ENCODE data around the gene KLHL41. TPM values are rescaled to one million over a fixed set of nuclear protein-coding genes. Genes with fewer than 3 reads are reported as not detected.
"Not testable (repeated sequence)": the region's sequence is repeated elsewhere in the genome, so short reads cannot be mapped to it uniquely, and the experiment has no call there.

KLHL41 gene
- total and polyA plus RNA-seq, 2 donors: 4.8 to 88.7 TPM

DNA sequence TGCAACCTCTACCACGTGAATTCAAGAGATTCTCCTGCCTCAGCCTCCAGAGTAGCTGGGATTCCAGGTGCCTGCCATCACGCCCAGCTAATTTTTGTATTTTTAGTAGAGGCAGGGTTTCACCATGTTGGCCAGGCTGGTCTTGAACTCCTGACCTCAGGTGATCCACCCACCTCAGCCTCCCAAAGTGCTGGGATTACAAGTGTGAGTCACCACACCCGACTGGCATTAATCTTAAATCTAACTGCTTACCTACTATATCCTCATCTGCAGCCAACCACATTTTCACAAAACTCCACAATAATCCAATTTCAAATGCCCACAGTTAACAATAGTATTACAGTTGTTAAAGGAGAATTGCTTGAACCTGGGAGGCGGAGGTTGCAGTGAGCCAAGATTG lies 61.2 kb downstream of the KLHL41 start:
- H3K36me3 ChIP-seq (ENCODE audit: insufficient read depth); H3K4me3 ChIP-seq (ENCODE audit: low read depth, low read length); H3K4me1 ChIP-seq (ENCODE audit: insufficient read depth); DNase-seq (ENCODE audit: extremely low spot score); H3K27ac ChIP-seq (ENCODE audit: low read depth): not testable (repeated sequence)
- WGBS: 94% methylated on average over 4 of the region's 4 CpGs

DNA sequence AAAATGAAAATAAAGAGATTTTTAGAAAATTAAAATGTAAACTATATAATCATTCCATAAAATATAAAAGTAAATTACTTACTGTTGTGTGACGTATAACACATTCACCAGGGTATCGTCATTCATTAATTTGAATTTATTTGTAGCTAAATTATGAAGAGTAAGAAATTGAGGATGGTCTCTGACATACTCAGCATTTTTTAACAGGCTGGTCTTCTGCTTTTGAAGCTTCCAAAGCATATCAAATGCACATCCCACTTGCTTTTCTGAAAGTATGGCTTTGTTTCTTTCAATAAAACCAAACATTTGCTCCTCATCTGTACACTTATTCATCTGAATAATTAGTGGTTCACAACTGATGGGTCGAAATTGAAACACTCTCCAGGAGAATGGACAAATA lies 62.1 kb downstream of the KLHL41 start:
- Histone ChIP-seq H3K36me3 (ENCODE audit: insufficient read depth) (no peaks in the 10 kb centered on the region), H3K4me1 (ENCODE audit: insufficient read depth) (no peaks in the 10 kb centered on the region), H3K27ac (ENCODE audit: low read depth) (no peak overlapping the region), H3K4me3 (ENCODE audit: low read depth, low read length) (no peak overlapping the region)
- 95% methylated on average over 3 of the region's 3 CpGs for WGBS
- DNase-seq (ENCODE audit: extremely low spot score): no peak

DNA sequence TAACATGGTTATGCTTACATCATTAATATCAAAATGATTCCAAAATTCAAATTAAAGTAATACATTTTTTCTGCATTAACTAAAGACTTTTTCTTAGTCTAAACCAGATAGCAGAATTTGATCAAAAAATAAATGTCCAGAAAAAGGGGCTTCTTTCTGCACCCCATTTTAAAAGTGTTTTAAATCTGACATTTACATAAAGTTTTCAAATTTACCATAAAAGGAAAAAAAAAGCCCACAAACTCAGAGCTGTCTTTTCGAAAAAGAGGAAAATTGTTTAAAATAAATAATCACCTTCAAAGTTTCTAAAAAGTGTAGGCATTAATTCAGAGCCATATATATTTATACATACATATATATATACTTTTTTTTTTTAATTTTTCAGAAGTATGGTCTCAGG lies 62.7 kb downstream of the KLHL41 start:
- Histone ChIP-seq H3K27ac (ENCODE audit: low read depth) (no peak overlapping the region), H3K4me1 (ENCODE audit: insufficient read depth) (no peaks in the 10 kb centered on the region), H3K36me3 (ENCODE audit: insufficient read depth) (no peaks in the 10 kb centered on the region), H3K4me3 (ENCODE audit: low read depth, low read length) (no peak overlapping the region)
- no peak for DNase-seq (ENCODE audit: extremely low spot score)
- WGBS: 81% methylated on average over 1 of the region's 1 CpG

DNA sequence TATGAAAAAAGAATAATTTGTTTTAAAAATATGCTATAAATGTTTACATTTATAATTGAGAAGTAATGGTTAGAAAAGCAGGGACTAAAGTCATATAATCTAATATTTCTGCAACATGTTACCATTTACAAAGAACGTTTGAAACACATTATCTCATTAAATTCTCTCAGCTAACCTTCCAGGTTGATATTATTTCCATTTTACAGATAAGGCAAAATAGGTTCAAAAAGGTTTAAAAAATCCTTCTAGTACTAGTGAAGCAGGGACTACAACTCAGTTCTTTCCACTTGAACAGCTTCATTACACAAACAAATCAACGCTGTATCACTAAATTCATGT lies 63.3 kb downstream of the KLHL41 start:
- no peak for DNase-seq (ENCODE audit: extremely low spot score)
- no peak overlapping the region for H3K27ac ChIP-seq (ENCODE audit: low read depth)
- H3K4me1 ChIP-seq (ENCODE audit: insufficient read depth): no peaks in the 10 kb centered on the region
- WGBS: 32% methylated on average over 2 of the region's 2 CpGs
- H3K36me3 ChIP-seq (ENCODE audit: insufficient read depth): no peaks in the 10 kb centered on the region
- peak overlapping the region; percentile 58 for H3K4me3 ChIP-seq (ENCODE audit: low read depth, low read length)

DNA sequence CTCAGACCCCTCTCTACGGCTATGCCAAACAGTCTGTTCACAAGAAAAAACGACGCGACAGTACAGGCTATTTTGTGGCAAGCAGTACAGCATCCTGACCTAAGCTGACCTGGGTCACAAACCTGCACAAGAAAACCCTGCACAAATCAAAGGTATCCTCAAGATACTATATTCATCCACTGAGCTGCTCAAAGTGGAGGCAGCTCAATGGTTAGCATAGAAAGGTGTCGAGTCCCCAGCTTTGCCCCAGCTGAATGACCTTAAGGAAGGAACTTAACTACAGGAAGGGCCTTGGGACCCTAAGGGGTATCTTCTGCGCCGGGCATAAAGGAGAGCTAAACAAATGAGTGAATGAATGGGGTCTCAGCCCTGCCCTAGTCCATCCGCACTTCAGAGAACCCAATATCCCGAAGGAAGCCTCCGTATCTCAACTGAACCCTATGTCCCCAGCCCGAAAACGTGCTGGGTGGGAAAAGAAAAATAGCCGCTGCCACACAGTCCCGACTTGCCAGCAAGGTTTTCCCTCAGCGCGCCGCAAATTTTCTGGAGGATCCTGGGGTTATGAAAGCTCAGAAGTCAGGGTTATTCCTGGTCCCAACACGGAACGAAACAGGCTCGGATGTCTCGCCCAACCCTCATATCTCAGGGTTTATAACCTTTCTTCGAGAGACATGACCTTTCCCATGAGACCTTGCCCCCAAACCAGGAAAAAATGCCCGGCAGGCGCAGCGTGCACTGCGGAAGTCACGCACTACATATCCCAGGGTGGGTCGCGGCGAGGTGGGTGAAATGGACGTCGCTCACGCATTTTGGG lies 63.9 kb downstream of the KLHL41 start, which contains the start of gene FASTKD1:
TSS of gene FASTKD1 (minus strand) at position 706 of the 814 bp plus-strand sequence. CDS start 1,836 bp downstream, outside the sequence.
- H3K4me1 ChIP-seq (ENCODE audit: insufficient read depth): no peaks in the 10 kb centered on the region
- no peaks in the 10 kb centered on the region for H3K36me3 ChIP-seq (ENCODE audit: insufficient read depth)
- H3K27ac ChIP-seq (ENCODE audit: low read depth): no peak within 1 kb of the TSS
- DNase-seq (ENCODE audit: extremely low spot score): peak; percentile 87
- H3K4me3 ChIP-seq (ENCODE audit: low read depth, low read length): peak within 1 kb of the TSS; percentile 58
- under 1% methylated on average over 33 of the region's 33 CpGs for WGBS

GRCh38 chr2:169573974-169574299 lies 64.4 kb downstream of the KLHL41 start:
- WGBS: 33% methylated on average over 6 of the region's 6 CpGs

GRCh38 chr2:169574539-169574938 lies 65.0 kb downstream of the KLHL41 start:
- DNase-seq (ENCODE audit: extremely low spot score); H3K4me1 ChIP-seq (ENCODE audit: insufficient read depth): not testable (repeated sequence)
- WGBS: 83% methylated on average over 5 of the region's 5 CpGs

More at GRCh38 chr2:169573974-169574299, 64.4 kb downstream of the KLHL41 start:
- H3K27ac ChIP-seq (ENCODE audit: low read depth): no peak overlapping the region
- no peaks in the 10 kb centered on the region for H3K36me3 ChIP-seq (ENCODE audit: insufficient read depth)
- no peaks in the 10 kb centered on the region for H3K4me1 ChIP-seq (ENCODE audit: insufficient read depth)
- peak overlapping the region; percentile 58 for H3K4me3 ChIP-seq (ENCODE audit: low read depth, low read length)
- no peak for DNase-seq (ENCODE audit: extremely low spot score)

GRCh38 chr2:169575264-169575663 lies 65.8 kb downstream of the KLHL41 start:
- H3K4me1 ChIP-seq (ENCODE audit: insufficient read depth); DNase-seq (ENCODE audit: extremely low spot score); H3K27ac ChIP-seq (ENCODE audit: low read depth); H3K4me3 ChIP-seq (ENCODE audit: low read depth, low read length); H3K36me3 ChIP-seq (ENCODE audit: insufficient read depth): not testable (repeated sequence)
- 92% methylated on average over 28 of the region's 36 CpGs for WGBS

More at GRCh38 chr2:169574539-169574938, 65.0 kb downstream of the KLHL41 start:
- not testable (repeated sequence) for H3K36me3 ChIP-seq (ENCODE audit: insufficient read depth); H3K27ac ChIP-seq (ENCODE audit: low read depth); H3K4me3 ChIP-seq (ENCODE audit: low read depth, low read length)

Other genes starting within 250 kb of the KLHL41 start
- gene LRP2, start 147.2 kb upstream of the KLHL41 start, total RNA-seq: 0.26 TPM
- gene LRP2, start 147.2 kb upstream of the KLHL41 start, polyA plus RNA-seq: not detected
- gene BBS5, start 30.2 kb upstream of the KLHL41 start, total RNA-seq: 13.8 TPM
- gene BBS5, start 30.2 kb upstream of the KLHL41 start, polyA plus RNA-seq: 9.5 TPM
- gene FASTKD1, start 64.2 kb downstream of the KLHL41 start, total RNA-seq: 46.1 TPM
- gene FASTKD1, start 64.2 kb downstream of the KLHL41 start, polyA plus RNA-seq: 10.7 TPM
- gene PPIG, start 74.6 kb downstream of the KLHL41 start, total RNA-seq: 80.3 TPM
- 36.7 TPM for gene PPIG, start 74.6 kb downstream of the KLHL41 start, polyA plus RNA-seq
- gene CFAP210, start 184.7 kb downstream of the KLHL41 start, total RNA-seq: not detected
- 0.05 TPM for gene CFAP210, start 184.7 kb downstream of the KLHL41 start, polyA plus RNA-seq
- 15.8 TPM for gene PHOSPHO2, start 184.8 kb downstream of the KLHL41 start, total RNA-seq
- 4.6 TPM for gene PHOSPHO2, start 184.8 kb downstream of the KLHL41 start, polyA plus RNA-seq
- gene KLHL23, start 224.1 kb downstream of the KLHL41 start, total RNA-seq: 62.5 TPM
- gene KLHL23, start 224.1 kb downstream of the KLHL41 start, polyA plus RNA-seq: 25.5 TPM

Measured in urinary bladder (tissue), 4 donors.